Measurements from ENCODE around the gene HSF2.
A peak's percentile ranks its signal among the peaks of the same experiment; 100 is the strongest.
"Not testable (repeated sequence)": the region's sequence is repeated elsewhere in the genome, so short reads cannot be mapped to it uniquely, and the experiment has no call there.

HSF2 gene

DNA sequence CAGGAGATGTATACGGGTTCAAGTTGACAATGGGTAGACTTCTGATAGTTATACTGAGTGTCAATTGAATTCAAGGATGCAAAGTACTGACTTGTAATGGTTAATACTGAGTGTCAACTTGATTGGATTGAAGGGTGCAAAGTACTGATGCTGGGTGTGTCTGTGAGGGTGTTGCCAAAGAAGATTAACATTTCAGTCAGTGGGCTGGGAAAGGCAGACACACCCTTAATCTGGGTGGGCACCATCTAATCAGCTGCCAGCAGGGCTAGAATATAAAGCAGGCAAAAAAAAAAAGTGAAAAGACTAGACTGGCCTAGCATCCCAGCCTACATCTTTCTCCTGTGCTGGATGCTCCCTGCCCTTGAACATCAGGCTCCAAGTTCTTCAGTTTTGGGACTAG, 55.7 kb downstream of the HSF2 start:
- H3K4me3 ChIP-seq (ENCODE audit: low read length); H3K27me3 ChIP-seq (ENCODE audit: insufficient read depth, low read length); H3K4me1 ChIP-seq (ENCODE audit: insufficient read depth, low read length); H3K27ac ChIP-seq (ENCODE audit: low read depth, low read length); H3K9ac ChIP-seq (ENCODE audit: low read depth, low read length); H3K9me3 ChIP-seq (ENCODE audit: insufficient read depth, low read depth, low read length): not testable (repeated sequence)
- WGBS = 94% methylated on average over 1 of the region's 1 CpG
- peaks cover 77% of the 10 kb centered on the region for H3K36me3 ChIP-seq (ENCODE audit: insufficient read depth, low read length)

- H3K9me3 ChIP-seq (ENCODE audit: insufficient read depth, low read depth, low read length) = no peaks in the 10 kb centered on the region
- H3K4me1 ChIP-seq (ENCODE audit: insufficient read depth, low read length) = peaks cover 1% of the 10 kb centered on the region; the same call in 1 of the 2 replicates
- H3K36me3 ChIP-seq (ENCODE audit: insufficient read depth, low read length) = peaks cover 48% of the 10 kb centered on the region
- no peak overlapping the region for H3K4me3 ChIP-seq (ENCODE audit: low read length)
- no peak overlapping the region for H3K9ac ChIP-seq (ENCODE audit: low read depth, low read length)
- WGBS = 95% methylated on average over 1 of the region's 1 CpG
- H3K27me3 ChIP-seq (ENCODE audit: insufficient read depth, low read length) = no peaks in the 10 kb centered on the region
- no peak overlapping the region for H3K27ac ChIP-seq (ENCODE audit: low read depth, low read length)
These were observed 58.6 kb downstream of the HSF2 start for GRCh38 chr6:122458087-122458486.

- Histone ChIP-seq H3K27ac (ENCODE audit: low read depth, low read length) (no peak overlapping the region), H3K4me1 (ENCODE audit: insufficient read depth, low read length) (no peaks in the 10 kb centered on the region), H3K27me3 (ENCODE audit: insufficient read depth, low read length) (no peaks in the 10 kb centered on the region), H3K4me3 (ENCODE audit: low read length) (no peak overlapping the region), H3K9me3 (ENCODE audit: insufficient read depth, low read depth, low read length) (no peaks in the 10 kb centered on the region), H3K9ac (ENCODE audit: low read depth, low read length) (no peak overlapping the region), H3K36me3 (ENCODE audit: insufficient read depth, low read length) (peaks cover 37% of the 10 kb centered on the region)
- whole genome bisulfite sequencing = no CpG with 5 or more reads among the region's 2 CpGs
These were observed 59.8 kb downstream of the HSF2 start for GRCh38 chr6:122459240-122459639.

GRCh38 chr6:122459865-122460416, 60.5 kb downstream of the HSF2 start:
- H3K9ac ChIP-seq (ENCODE audit: low read depth, low read length); H3K27ac ChIP-seq (ENCODE audit: low read depth, low read length); H3K4me3 ChIP-seq (ENCODE audit: low read length); H3K27me3 ChIP-seq (ENCODE audit: insufficient read depth, low read length); H3K4me1 ChIP-seq (ENCODE audit: insufficient read depth, low read length); H3K9me3 ChIP-seq (ENCODE audit: insufficient read depth, low read depth, low read length): not testable (repeated sequence)
- peaks cover 30% of the 10 kb centered on the region for H3K36me3 ChIP-seq (ENCODE audit: insufficient read depth, low read length)
- WGBS = 96% methylated on average over 8 of the region's 8 CpGs

- Histone ChIP-seq H3K27me3 (ENCODE audit: insufficient read depth, low read length) (no peaks in the 10 kb centered on the region), H3K27ac (ENCODE audit: low read depth, low read length) (no peak overlapping the region), H3K4me3 (ENCODE audit: low read length) (no peak overlapping the region), H3K36me3 (ENCODE audit: insufficient read depth, low read length) (peaks cover 21% of the 10 kb centered on the region), H3K9ac (ENCODE audit: low read depth, low read length) (no peak overlapping the region), H3K4me1 (ENCODE audit: insufficient read depth, low read length) (no peaks in the 10 kb centered on the region), H3K9me3 (ENCODE audit: insufficient read depth, low read depth, low read length) (no peaks in the 10 kb centered on the region)
- 85% methylated on average over 1 of the region's 2 CpGs for WGBS
These were observed 62.4 kb downstream of the HSF2 start for GRCh38 chr6:122461885-122462284.

DNA sequence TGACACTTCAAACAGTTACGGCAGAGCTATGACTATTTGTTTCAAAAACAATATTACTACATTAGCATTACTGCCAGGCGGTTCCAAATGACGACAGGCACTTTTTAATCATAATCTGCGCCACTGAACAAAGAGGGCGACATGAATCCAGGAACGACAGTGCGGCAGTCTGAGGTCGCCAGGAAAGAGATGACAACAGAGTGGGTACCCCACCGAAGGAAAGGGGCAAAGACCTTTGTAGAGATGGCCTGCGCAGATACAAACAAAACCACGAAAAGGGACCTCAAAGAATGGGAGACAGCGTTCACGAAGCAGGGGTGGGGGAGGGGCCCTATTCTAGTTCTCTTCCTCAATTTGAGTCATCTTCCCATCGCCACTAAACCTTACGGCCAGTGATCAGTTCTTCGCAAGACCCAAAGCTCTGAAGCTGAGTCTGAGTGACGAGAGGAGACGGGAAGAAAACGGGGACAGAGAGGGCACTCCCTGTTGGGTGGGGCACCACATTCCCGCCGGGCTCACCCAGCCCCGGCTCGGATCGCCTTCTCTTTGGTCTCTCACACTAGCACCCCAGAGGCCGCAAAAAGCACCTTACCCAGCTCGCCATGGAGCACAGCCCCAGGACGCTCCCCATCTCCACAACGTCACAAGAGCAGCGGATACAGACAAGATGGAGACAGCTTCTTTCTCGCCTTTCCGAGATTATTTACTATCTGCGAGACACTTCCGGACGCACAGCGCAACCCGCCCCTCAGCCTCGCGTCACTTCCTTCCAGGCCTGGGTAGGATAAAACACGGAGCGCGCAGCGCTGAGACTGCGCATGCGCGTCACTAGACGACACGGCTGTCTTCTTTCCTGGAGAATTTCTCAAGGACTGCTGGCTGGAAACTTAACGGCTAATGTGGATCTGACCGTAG, 71.9 kb downstream of the HSF2 start, which contains the start of gene SERINC1:
TSS of gene SERINC1 (minus strand) at position 701 of the 915 bp plus-strand sequence. CDS start at position 631, 70 bp downstream.
- under 1% methylated on average over 48 of the region's 49 CpGs for WGBS
- Histone ChIP-seq H3K27me3 (ENCODE audit: insufficient read depth, low read length) (no peaks in the 10 kb centered on the region), H3K9ac (ENCODE audit: low read depth, low read length) (peak within 1 kb of the TSS; percentile 70), H3K9me3 (ENCODE audit: insufficient read depth, low read depth, low read length) (no peaks in the 10 kb centered on the region), H3K36me3 (ENCODE audit: insufficient read depth, low read length) (no peaks in the 10 kb centered on the region), H3K27ac (ENCODE audit: low read depth, low read length) (peak within 1 kb of the TSS; percentile 66), H3K4me3 (ENCODE audit: low read length) (peak within 1 kb of the TSS; percentile 64), H3K4me1 (ENCODE audit: insufficient read depth, low read length) (peaks cover 9% of the 10 kb centered on the region; the same call in 1 of the 2 replicates)

DNA sequence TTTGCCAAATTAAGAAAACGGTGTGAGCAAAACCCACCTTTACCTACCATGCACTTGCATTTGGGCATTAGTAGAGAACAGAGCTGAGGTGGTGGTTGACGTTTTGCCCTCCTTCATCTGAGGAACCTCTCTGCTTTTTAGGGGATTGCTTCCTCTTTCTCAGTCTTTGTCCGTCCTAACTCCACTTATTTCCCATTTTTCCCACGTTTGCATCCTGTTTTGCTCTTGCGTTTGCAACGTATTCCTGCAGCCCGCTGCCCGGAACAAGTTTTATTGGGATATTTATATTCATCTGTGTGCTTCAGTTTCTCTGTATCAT, 72.5 kb downstream of the HSF2 start:
- Histone ChIP-seq H3K36me3 (ENCODE audit: insufficient read depth, low read length) (no peaks in the 10 kb centered on the region), H3K9me3 (ENCODE audit: insufficient read depth, low read depth, low read length) (no peaks in the 10 kb centered on the region), H3K9ac (ENCODE audit: low read depth, low read length) (peak overlapping the region; percentile 70), H3K27me3 (ENCODE audit: insufficient read depth, low read length) (no peaks in the 10 kb centered on the region), H3K27ac (ENCODE audit: low read depth, low read length) (peak overlapping the region; percentile 2; the same call in 1 of the 2 replicates), H3K4me1 (ENCODE audit: insufficient read depth, low read length) (peaks cover 9% of the 10 kb centered on the region; the same call in 1 of the 2 replicates), H3K4me3 (ENCODE audit: low read length) (peak overlapping the region; percentile 64)
- WGBS = 22% methylated on average over 6 of the region's 8 CpGs

- Histone ChIP-seq H3K36me3 (ENCODE audit: insufficient read depth, low read length) (no peaks in the 10 kb centered on the region), H3K9ac (ENCODE audit: low read depth, low read length) (no peak overlapping the region), H3K4me1 (ENCODE audit: insufficient read depth, low read length) (no peaks in the 10 kb centered on the region), H3K27me3 (ENCODE audit: insufficient read depth, low read length) (no peaks in the 10 kb centered on the region), H3K27ac (ENCODE audit: low read depth, low read length) (no peak overlapping the region), H3K4me3 (ENCODE audit: low read length) (no peak overlapping the region), H3K9me3 (ENCODE audit: insufficient read depth, low read depth, low read length) (no peaks in the 10 kb centered on the region)
These were observed 76.7 kb downstream of the HSF2 start for GRCh38 chr6:122476131-122476530.

GRCh38 chr6:122482750-122483080, 83.3 kb downstream of the HSF2 start:
- peak overlapping the region; percentile 57; the same call in 1 of the 2 replicates for H3K9ac ChIP-seq (ENCODE audit: low read depth, low read length)
- H3K36me3 ChIP-seq (ENCODE audit: insufficient read depth, low read length) = no peaks in the 10 kb centered on the region
- H3K27ac ChIP-seq (ENCODE audit: low read depth, low read length) = no peak overlapping the region
- peaks cover 7% of the 10 kb centered on the region for H3K4me1 ChIP-seq (ENCODE audit: insufficient read depth, low read length)
- H3K27me3 ChIP-seq (ENCODE audit: insufficient read depth, low read length) = no peaks in the 10 kb centered on the region
- no peaks in the 10 kb centered on the region for H3K9me3 ChIP-seq (ENCODE audit: insufficient read depth, low read depth, low read length)
- H3K4me3 ChIP-seq (ENCODE audit: low read length) = peak overlapping the region; percentile 79
- 67% methylated on average over 6 of the region's 7 CpGs for WGBS

Measured in HUES64 (cell line).